RWPE2 (cell line): ENCODE measurements around the gene FHIT.

Source experiments
- ATAC-seq: fragments of 200-7000 bp; cut with Tn5 transposase; 3 replicates; pipeline ENCODE4 v1.9.1; 2021; ENCODE audit warnings: low read depth
- DNase-seq: peaks from one replicate; pipeline ENCODE4 v3.0.0-alpha.2; 2020; ENCODE audit warnings: low spot score
- H3K27ac ChIP-seq: fragments of 450-650 bp; 2 replicates; pipeline ENCODE4 v1.5.1; 2017; ENCODE audit warnings: mild to moderate bottlenecking; ENCODE audit not compliant: poor library complexity, severe bottlenecking
- H3K27me3 ChIP-seq: fragments of 250-450 bp; sonication (Bioruptor Pico); 2 replicates; pipeline ENCODE4 v1.5.1; 2021; ENCODE audit warnings: mild to moderate bottlenecking, moderate library complexity; ENCODE audit not compliant: insufficient read depth, poor library complexity, severe bottlenecking
- H3K36me3 ChIP-seq: fragments of 250-450 bp; sonication (Bioruptor Pico); 2 replicates; pipeline ENCODE4 v1.5.1; 2020; ENCODE audit warnings: low read depth, mild to moderate bottlenecking, moderate library complexity
- H3K4me1 ChIP-seq: fragments of 250-450 bp; sonication (Bioruptor Pico); 2 replicates; pipeline ENCODE4 v1.5.1; 2021; ENCODE audit warnings: mild to moderate bottlenecking, moderate library complexity; ENCODE audit not compliant: insufficient read depth, poor library complexity, severe bottlenecking
- H3K4me3 ChIP-seq: fragments of 250-450 bp; sonication (Bioruptor Pico); 2 replicates; pipeline ENCODE4 v1.5.1; 2021; ENCODE audit warnings: mild to moderate bottlenecking, moderate library complexity; ENCODE audit not compliant: severe bottlenecking
- H3K9me3 ChIP-seq: fragments of 250-450 bp; sonication (Bioruptor Pico); 2 replicates; pipeline ENCODE4 v1.5.1; 2021; ENCODE audit warnings: mild to moderate bottlenecking, moderate library complexity; ENCODE audit not compliant: severe bottlenecking
- CTCF ChIP-seq: fragments of 450-650 bp; IDR thresholded peaks from one replicate; pipeline ENCODE4 v1.5.1; 2017; ENCODE audit warnings: mild to moderate bottlenecking, moderate library complexity; ENCODE audit not compliant: poor library complexity, severe bottlenecking

The FHIT gene

GRCh38 chr3:60199306-60199705 is 1051.9 kb downstream of the FHIT start:
- Histone ChIP-seq H3K9me3 (no peaks in the 10 kb centered on the region), H3K4me3 (no peak overlapping the region), H3K36me3 (no peaks in the 10 kb centered on the region), H3K27me3 (no peaks in the 10 kb centered on the region), H3K27ac (no peak overlapping the region), H3K4me1 (no peaks in the 10 kb centered on the region)
- no peak for DNase-seq
- TF ChIP-seq CTCF, result no peak
- ATAC-seq, result no peak

GRCh38 chr3:60198179-60198720 is 1053.0 kb downstream of the FHIT start:
- H3K4me1 ChIP-seq, result no peaks in the 10 kb centered on the region
- no peaks in the 10 kb centered on the region for H3K9me3 ChIP-seq
- no peaks in the 10 kb centered on the region for H3K27me3 ChIP-seq
- H3K4me3 ChIP-seq, result no peak overlapping the region
- no peak overlapping the region for H3K27ac ChIP-seq
- ATAC-seq (no peak), DNase-seq (no peak)
- no peaks in the 10 kb centered on the region for H3K36me3 ChIP-seq
- no peak for TF ChIP-seq CTCF

- Histone ChIP-seq H3K9me3 (no peaks in the 10 kb centered on the region), H3K4me1 (no peaks in the 10 kb centered on the region), H3K27me3 (no peaks in the 10 kb centered on the region), H3K27ac (no peak overlapping the region), H3K4me3 (no peak overlapping the region), H3K36me3 (no peaks in the 10 kb centered on the region)
- no peak for TF ChIP-seq CTCF
- DNase-seq (no peak), ATAC-seq (no peak)
These were observed 1058.7 kb downstream of the FHIT start for GRCh38 chr3:60192297-60193114.

- Histone ChIP-seq H3K27ac (no peak overlapping the region), H3K9me3 (no peaks in the 10 kb centered on the region), H3K36me3 (no peaks in the 10 kb centered on the region), H3K27me3 (no peaks in the 10 kb centered on the region), H3K4me3 (no peak overlapping the region), H3K4me1 (no peaks in the 10 kb centered on the region)
- TF ChIP-seq CTCF, result no peak
- ATAC-seq (no peak), DNase-seq (no peak)
These were observed 1061.2 kb downstream of the FHIT start for GRCh38 chr3:60190073-60190472.

- TF ChIP-seq CTCF, result no peak
- Histone ChIP-seq H3K27me3 (no peaks in the 10 kb centered on the region), H3K4me3 (no peak overlapping the region), H3K4me1 (no peaks in the 10 kb centered on the region), H3K9me3 (no peaks in the 10 kb centered on the region), H3K27ac (no peak overlapping the region), H3K36me3 (no peaks in the 10 kb centered on the region)
- ATAC-seq (no peak), DNase-seq (no peak)
These were observed 1061.9 kb downstream of the FHIT start for GRCh38 chr3:60189304-60189703.
